Smooth muscle cell (in vitro differentiated cells): ENCODE data around the gene STX11. TPM values are rescaled to one million over a fixed set of nuclear protein-coding genes. Genes with fewer than 3 reads are reported as not detected.

Experiments used
- DNase-seq: peaks from one replicate; lab custom pipeline; 2025; ENCODE audit not compliant: unreplicated experiment; lab: John Stamatoyannopoulos, UW
- H2AFZ ChIP-seq: fragments of 200-600 bp; sonication (generic); 2 replicates; pipeline ENCODE4 v1.6.0; 2016; ENCODE audit warnings: antibody characterized with exemption, low read depth, mild to moderate bottlenecking
- H3F3A ChIP-seq: fragments of 200-600 bp; sonication (generic); 2 replicates; pipeline ENCODE4 v1.6.0; 2017; ENCODE audit warnings: antibody characterized with exemption, low read depth
- H3K27ac ChIP-seq: fragments of 200-600 bp; sonication (generic); 2 replicates; pipeline ENCODE4 v1.5.1; 2016; ENCODE audit warnings: low read depth, mild to moderate bottlenecking
- H3K27me3 ChIP-seq: fragments of 200-600 bp; sonication (generic); 2 replicates; pipeline ENCODE4 v1.6.1; 2016; ENCODE audit warnings: low read depth, mild to moderate bottlenecking
- H3K36me3 ChIP-seq: fragments of 200-600 bp; sonication (generic); 2 replicates; pipeline ENCODE4 v1.5.1; 2016; ENCODE audit warnings: low read depth
- H3K4me1 ChIP-seq: fragments of 200-600 bp; sonication (generic); 2 replicates; pipeline ENCODE4 v1.5.1; 2016; ENCODE audit warnings: low read depth
- H3K4me2 ChIP-seq: fragments of 200-600 bp; sonication (generic); 2 replicates; pipeline ENCODE4 v1.6.0; 2016; ENCODE audit warnings: mild to moderate bottlenecking
- H3K4me3 ChIP-seq: fragments of 200-600 bp; sonication (generic); 2 replicates; pipeline ENCODE4 v1.5.1; 2016; ENCODE audit warnings: mild to moderate bottlenecking
- H3K79me2 ChIP-seq: fragments of 200-600 bp; sonication (generic); 2 replicates; pipeline ENCODE4 v1.6.0; 2016; ENCODE audit warnings: low read depth, mild to moderate bottlenecking
- H3K9ac ChIP-seq: fragments of 200-600 bp; sonication (generic); 2 replicates; pipeline ENCODE4 v1.6.0; 2016; ENCODE audit warnings: low read depth
- H3K9me3 ChIP-seq: fragments of 200-600 bp; sonication (generic); replicated peaks from 2 replicates; pipeline ENCODE4 v1.5.1; 2016; ENCODE audit warnings: low read depth
- H4K20me1 ChIP-seq: fragments of 200-600 bp; sonication (generic); 2 replicates; pipeline ENCODE4 v1.6.0; 2016; ENCODE audit warnings: low read depth
- WGBS: methylation state at CpG from one replicate; pipeline ENCODE4 v1.1.7; 2016; ENCODE audit warnings: low lambda C conversion rate; 5-methylcytosine and 5-hydroxymethylcytosine counted together
- polyA plus RNA-seq: library from polyadenylated mRNA; unstranded; fragments of >200 nt; fragmentation: Nextera tagmentation; extraction: Ambion mirVana; gene quantifications from 2 replicates; pipeline ENCODE4 v1.2.1, GENCODE V29; 2016
- total RNA-seq: library from RNA; depleted of rRNA; stranded (reverse); fragments of >200 nt; gene quantifications from 2 replicates; pipeline ENCODE4 v1.2.3, GENCODE V29; 2014
- TF ChIP-seq, protein P1 (sequence below): fragments of 200-600 bp; sonication (generic); IDR thresholded peaks from 2 replicates; pipeline ENCODE4 v1.5.1; 2017; ENCODE audit warnings: borderline replicate concordance, mild to moderate bottlenecking, antibody characterized with exemption; ENCODE audit not compliant: insufficient read depth, poor library complexity, severe bottlenecking

Gene STX11
- total and polyA plus RNA-seq, 2 experiments from 2014 or later = 0.53 to 0.72 TPM

DNA sequence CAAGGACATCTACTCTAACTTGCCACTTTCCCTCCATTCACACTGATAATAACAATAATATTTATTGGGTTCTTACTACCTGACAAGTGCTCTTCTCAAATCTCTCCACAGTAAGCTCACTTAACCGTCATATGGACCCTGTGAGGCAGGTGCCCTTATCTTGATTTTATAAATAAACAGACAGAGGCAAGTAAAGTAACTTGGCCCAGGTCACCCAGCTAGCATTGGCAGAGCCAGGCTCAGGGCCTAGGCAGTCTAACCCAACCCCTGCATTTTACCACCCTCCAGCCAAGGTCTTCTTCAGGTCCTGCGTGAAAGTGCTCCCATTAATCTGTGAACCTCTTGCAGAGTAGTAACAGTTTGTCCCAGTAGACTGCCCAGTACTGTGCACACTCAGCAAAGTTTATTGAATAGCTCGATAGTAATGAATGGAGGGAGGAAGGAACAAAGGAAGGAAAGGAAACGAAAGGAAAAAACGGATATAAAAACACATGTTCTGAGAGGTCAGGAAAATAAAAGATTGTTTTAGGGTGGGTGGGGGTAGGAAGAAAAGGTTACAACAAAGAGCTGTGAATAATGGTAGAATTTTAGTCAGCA, 17.0 kb upstream of the STX11 start:
- Histone ChIP-seq H4K20me1 (no peaks in the 10 kb centered on the region), H3K9me3 (no peaks in the 10 kb centered on the region), H3K36me3 (no peaks in the 10 kb centered on the region), H3K79me2 (no peaks in the 10 kb centered on the region), H3K27ac (no peak overlapping the region), H3F3A (no peaks in the 10 kb centered on the region), H3K4me2 (no peak overlapping the region), H3K4me3 (no peak overlapping the region), H3K9ac (no peak overlapping the region), H2AFZ (no peak overlapping the region), H3K27me3 (peaks cover 4% of the 10 kb centered on the region), H3K4me1 (no peaks in the 10 kb centered on the region)
- 86% methylated on average over 5 of the region's 5 CpGs for WGBS
- TF ChIP-seq, protein P1, sequence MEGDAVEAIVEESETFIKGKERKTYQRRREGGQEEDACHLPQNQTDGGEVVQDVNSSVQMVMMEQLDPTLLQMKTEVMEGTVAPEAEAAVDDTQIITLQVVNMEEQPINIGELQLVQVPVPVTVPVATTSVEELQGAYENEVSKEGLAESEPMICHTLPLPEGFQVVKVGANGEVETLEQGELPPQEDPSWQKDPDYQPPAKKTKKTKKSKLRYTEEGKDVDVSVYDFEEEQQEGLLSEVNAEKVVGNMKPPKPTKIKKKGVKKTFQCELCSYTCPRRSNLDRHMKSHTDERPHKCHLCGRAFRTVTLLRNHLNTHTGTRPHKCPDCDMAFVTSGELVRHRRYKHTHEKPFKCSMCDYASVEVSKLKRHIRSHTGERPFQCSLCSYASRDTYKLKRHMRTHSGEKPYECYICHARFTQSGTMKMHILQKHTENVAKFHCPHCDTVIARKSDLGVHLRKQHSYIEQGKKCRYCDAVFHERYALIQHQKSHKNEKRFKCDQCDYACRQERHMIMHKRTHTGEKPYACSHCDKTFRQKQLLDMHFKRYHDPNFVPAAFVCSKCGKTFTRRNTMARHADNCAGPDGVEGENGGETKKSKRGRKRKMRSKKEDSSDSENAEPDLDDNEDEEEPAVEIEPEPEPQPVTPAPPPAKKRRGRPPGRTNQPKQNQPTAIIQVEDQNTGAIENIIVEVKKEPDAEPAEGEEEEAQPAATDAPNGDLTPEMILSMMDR = no peak
- no peak for DNase-seq

DNA sequence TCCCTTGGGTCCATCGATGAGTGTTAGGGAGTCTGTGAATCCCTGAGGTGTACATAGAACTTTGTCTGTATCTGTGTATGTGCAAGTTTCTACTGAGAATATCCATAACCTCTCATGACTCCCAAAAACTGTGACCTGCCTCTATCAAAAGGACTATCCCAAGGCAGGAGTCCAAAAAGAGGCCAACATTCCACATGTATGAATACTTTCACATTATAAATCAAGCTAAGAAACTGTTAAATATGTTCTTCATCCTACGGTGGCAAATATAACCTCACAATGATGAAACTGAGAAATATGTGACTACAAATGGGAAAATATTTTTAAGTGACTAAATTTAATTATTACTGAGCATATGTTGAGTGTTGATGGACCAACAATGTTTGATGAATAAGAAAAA, 16.1 kb upstream of the STX11 start:
- no peaks in the 10 kb centered on the region for H3K36me3 ChIP-seq
- WGBS = 97% methylated on average over 2 of the region's 2 CpGs

DNA sequence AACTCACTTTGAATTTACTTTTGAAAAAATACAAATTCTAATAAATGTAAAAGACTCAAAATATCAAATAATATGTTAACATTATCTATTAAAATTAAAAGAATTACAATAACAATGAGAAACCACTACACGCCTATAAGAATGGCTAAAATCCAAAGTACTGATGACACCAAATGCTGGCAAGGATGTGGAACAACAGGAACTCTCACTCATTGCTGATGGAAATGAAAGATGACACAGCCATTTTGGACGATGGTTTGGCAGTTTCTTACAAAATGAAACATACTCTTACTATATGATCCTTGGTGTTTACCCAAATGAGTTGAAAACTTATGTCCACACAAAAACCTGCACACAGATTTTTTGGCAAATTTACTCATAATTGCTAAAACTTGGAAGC, 15.6 kb upstream of the STX11 start:
- WGBS = 81% methylated on average over 2 of the region's 2 CpGs
- H3K27ac ChIP-seq = no peak overlapping the region
- H3K27me3 ChIP-seq = peaks cover 4% of the 10 kb centered on the region

More for the DNA sequence above, 16.1 kb upstream of the STX11 start:
- Histone ChIP-seq H3K27ac (no peak overlapping the region), H4K20me1 (no peaks in the 10 kb centered on the region), H3K4me2 (no peak overlapping the region), H3K4me3 (no peak overlapping the region), H3K79me2 (no peaks in the 10 kb centered on the region), H3F3A (no peaks in the 10 kb centered on the region), H2AFZ (no peak overlapping the region), H3K9me3 (no peaks in the 10 kb centered on the region), H3K27me3 (peaks cover 4% of the 10 kb centered on the region), H3K9ac (no peak overlapping the region), H3K4me1 (no peaks in the 10 kb centered on the region)
- TF ChIP-seq, protein P1 = no peak
- no peak for DNase-seq

DNA sequence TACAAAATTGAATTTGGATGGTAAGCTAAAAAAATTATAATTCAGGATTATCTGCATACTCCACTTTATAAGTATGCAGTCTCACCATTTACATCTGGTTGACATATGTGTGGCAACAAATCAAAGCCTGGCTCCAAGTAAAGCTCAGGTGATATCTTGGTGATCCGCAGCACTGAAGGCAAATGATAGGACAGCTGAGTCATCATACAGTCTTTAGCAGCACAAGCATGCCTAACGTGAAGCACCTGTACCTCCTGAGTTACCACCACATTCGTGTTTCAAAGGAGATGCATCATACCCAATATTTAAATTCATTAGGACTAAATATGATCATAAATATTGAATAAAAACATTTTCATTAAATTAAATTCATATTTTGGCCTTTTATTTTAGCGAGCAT, 11.8 kb upstream of the STX11 start:
- Histone ChIP-seq H3K27ac (no peak overlapping the region), H3K4me2 (no peak overlapping the region), H3K9ac (no peak overlapping the region), H4K20me1 (no peaks in the 10 kb centered on the region), H3K79me2 (no peaks in the 10 kb centered on the region), H2AFZ (no peak overlapping the region), H3K27me3 (peaks cover 7% of the 10 kb centered on the region), H3K4me3 (no peak overlapping the region), H3K4me1 (no peaks in the 10 kb centered on the region), H3K9me3 (no peaks in the 10 kb centered on the region), H3K36me3 (no peaks in the 10 kb centered on the region), H3F3A (no peaks in the 10 kb centered on the region)
- DNase-seq = no peak
- 84% methylated on average over 4 of the region's 4 CpGs for WGBS
- TF ChIP-seq, protein P1 = no peak

More for the DNA sequence above, 15.6 kb upstream of the STX11 start:
- H3K4me1 ChIP-seq = no peaks in the 10 kb centered on the region
- H3K4me3 ChIP-seq = no peak overlapping the region
- no peak overlapping the region for H2AFZ ChIP-seq
- H3F3A ChIP-seq = no peaks in the 10 kb centered on the region
- no peak overlapping the region for H3K9ac ChIP-seq
- no peaks in the 10 kb centered on the region for H4K20me1 ChIP-seq
- no peaks in the 10 kb centered on the region for H3K79me2 ChIP-seq
- TF ChIP-seq, protein P1 = no peak
- H3K9me3 ChIP-seq = no peaks in the 10 kb centered on the region
- no peak for DNase-seq
- H3K36me3 ChIP-seq = no peaks in the 10 kb centered on the region
- H3K4me2 ChIP-seq = no peak overlapping the region
